SW 1271 (cell line): Measurements from ENCODE around the gene TMEM229B.
A peak's percentile ranks its signal among the peaks of the same experiment; 100 is the strongest.

Experiments
- DNase-seq, 2 experiments: peaks; one replicate each; lab custom pipeline; 2025; lab: John Stamatoyannopoulos, UW

The TMEM229B gene

GRCh38 chr14:67515386-67516079 lies 27.0 kb upstream of the TMEM229B start:
- peak in 1 of 2 experiments; percentile 17 for DNase-seq

- peak in 1 of 2 experiments; percentile 12 for DNase-seq
Observed at GRCh38 chr14:67514650-67515385, 26.3 kb upstream of the TMEM229B start.

- no peak for DNase-seq
Observed at GRCh38 chr14:67514203-67514607, 25.7 kb upstream of the TMEM229B start.

GRCh38 chr14:67513631-67514108 lies 25.1 kb upstream of the TMEM229B start:
- DNase-seq = no peak

GRCh38 chr14:67512463-67513310 lies 24.2 kb upstream of the TMEM229B start:
- DNase-seq = no peak

GRCh38 chr14:67510836-67511235 lies 22.3 kb upstream of the TMEM229B start:
- no peak for DNase-seq

GRCh38 chr14:67510121-67510520 lies 21.6 kb upstream of the TMEM229B start:
- no peak for DNase-seq

GRCh38 chr14:67508956-67509355 lies 20.4 kb upstream of the TMEM229B start:
- no peak for DNase-seq

- no peak for DNase-seq
Observed at GRCh38 chr14:67505254-67505653, 16.7 kb upstream of the TMEM229B start.

GRCh38 chr14:67503331-67503730 lies 14.8 kb upstream of the TMEM229B start:
- no peak for DNase-seq

- no peak for DNase-seq
Observed at GRCh38 chr14:67502867-67503266, 14.3 kb upstream of the TMEM229B start.

GRCh38 chr14:67501670-67502069 lies 13.1 kb upstream of the TMEM229B start:
- DNase-seq = no peak

GRCh38 chr14:67500981-67501380 lies 12.5 kb upstream of the TMEM229B start:
- DNase-seq = no peak

- DNase-seq = no peak
Observed at GRCh38 chr14:67497716-67498115, 9.2 kb upstream of the TMEM229B start.

GRCh38 chr14:67497216-67497615 lies 8.7 kb upstream of the TMEM229B start:
- no peak for DNase-seq

GRCh38 chr14:67495827-67496226 lies 7.3 kb upstream of the TMEM229B start:
- no peak for DNase-seq

- no peak for DNase-seq
Observed at GRCh38 chr14:67493092-67493717, 4.7 kb upstream of the TMEM229B start.

GRCh38 chr14:67492538-67492937 lies 4.0 kb upstream of the TMEM229B start:
- DNase-seq = no peak

GRCh38 chr14:67491741-67492507 lies 3.4 kb upstream of the TMEM229B start:
- no peak for DNase-seq

- DNase-seq = no peak
Observed at GRCh38 chr14:67491285-67491684, 2.8 kb upstream of the TMEM229B start.

- no peak for DNase-seq
Observed at GRCh38 chr14:67490196-67490595, 1.7 kb upstream of the TMEM229B start.
